ENCODE measurements around the gene ASB4.

- TF ChIP-seq CTCF (conservative IDR thresholded peaks at IDR 0.05; ENCODE audit: low read depth, low read length) (no peak), EZH2 (IDR thresholded peaks at IDR 0.05; ENCODE audit: borderline replicate concordance, low read depth, low read length, poor library complexity, severe bottlenecking) (no peak)
These were observed 8.1 kb downstream of the ASB4 start for GRCh38 chr7:95493844-95494243.

Measured in A673 (cell line).